GM12873 (cell line): ENCODE results near the gene PHF21A.

Experiments used
- TF ChIP-seq, protein P1 (sequence below): IDR thresholded peaks from 2 replicates; pipeline ENCODE4 v1.5.1; 2012; ENCODE audit warnings: low read depth, mild to moderate bottlenecking, moderate library complexity, low read length, control low read depth; ENCODE audit not compliant: insufficient read depth; ENCODE audit errors: missing control alignments

PHF21A gene

GRCh38 chr11:45896422-45896984 lies 224.8 kb downstream of the PHF21A start:
- TF ChIP-seq, protein P1, sequence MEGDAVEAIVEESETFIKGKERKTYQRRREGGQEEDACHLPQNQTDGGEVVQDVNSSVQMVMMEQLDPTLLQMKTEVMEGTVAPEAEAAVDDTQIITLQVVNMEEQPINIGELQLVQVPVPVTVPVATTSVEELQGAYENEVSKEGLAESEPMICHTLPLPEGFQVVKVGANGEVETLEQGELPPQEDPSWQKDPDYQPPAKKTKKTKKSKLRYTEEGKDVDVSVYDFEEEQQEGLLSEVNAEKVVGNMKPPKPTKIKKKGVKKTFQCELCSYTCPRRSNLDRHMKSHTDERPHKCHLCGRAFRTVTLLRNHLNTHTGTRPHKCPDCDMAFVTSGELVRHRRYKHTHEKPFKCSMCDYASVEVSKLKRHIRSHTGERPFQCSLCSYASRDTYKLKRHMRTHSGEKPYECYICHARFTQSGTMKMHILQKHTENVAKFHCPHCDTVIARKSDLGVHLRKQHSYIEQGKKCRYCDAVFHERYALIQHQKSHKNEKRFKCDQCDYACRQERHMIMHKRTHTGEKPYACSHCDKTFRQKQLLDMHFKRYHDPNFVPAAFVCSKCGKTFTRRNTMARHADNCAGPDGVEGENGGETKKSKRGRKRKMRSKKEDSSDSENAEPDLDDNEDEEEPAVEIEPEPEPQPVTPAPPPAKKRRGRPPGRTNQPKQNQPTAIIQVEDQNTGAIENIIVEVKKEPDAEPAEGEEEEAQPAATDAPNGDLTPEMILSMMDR = no peak

- TF ChIP-seq, protein P1 = no peak
Observed at GRCh38 chr11:45895553-45896259, 225.5 kb downstream of the PHF21A start.

DNA sequence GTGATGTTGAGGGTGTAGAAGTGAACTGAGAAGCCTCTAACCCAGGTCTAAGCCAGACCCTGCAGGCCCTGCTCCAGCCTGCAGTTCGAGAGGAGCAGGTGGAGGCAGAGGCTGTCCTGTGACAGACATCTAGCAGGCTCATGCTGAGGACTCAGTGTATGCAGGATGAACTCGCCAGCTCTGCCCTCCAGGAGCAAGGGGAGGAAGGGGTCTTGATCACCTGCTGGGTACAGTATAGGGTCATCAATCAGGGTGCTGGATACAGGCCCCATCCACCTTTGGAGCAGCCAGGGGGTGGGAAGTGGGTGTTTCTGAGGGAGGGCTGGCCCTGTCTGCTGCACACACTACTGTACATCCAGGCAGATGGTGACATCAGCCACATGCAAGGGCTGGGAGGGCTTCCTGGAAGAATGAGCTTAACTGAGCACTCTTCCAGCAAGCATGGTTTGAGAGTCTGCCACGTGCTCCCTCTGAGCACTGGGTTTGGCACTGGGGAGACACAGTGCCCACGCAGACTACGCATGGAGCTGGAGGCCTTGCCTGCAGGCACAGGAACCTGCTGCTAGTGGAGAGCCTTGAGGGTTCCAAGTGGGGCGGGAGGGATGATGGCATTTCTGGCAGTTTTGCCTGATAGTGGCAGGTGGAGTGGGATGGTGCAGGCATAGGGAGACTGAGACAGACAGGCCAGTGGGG lies 226.6 kb downstream of the PHF21A start:
- TF ChIP-seq, protein P1 = no peak

- TF ChIP-seq, protein P1 = no peak
Observed at GRCh38 chr11:45892856-45893255, 228.4 kb downstream of the PHF21A start.

- TF ChIP-seq, protein P1 = no peak
Observed at GRCh38 chr11:45890886-45891550, 230.2 kb downstream of the PHF21A start.

GRCh38 chr11:45889966-45890365 lies 231.3 kb downstream of the PHF21A start:
- TF ChIP-seq, protein P1 = no peak

GRCh38 chr11:45889555-45889954 lies 231.7 kb downstream of the PHF21A start:
- TF ChIP-seq, protein P1 = no peak
